ENCODE measurements around the gene ANKH.

DNA sequence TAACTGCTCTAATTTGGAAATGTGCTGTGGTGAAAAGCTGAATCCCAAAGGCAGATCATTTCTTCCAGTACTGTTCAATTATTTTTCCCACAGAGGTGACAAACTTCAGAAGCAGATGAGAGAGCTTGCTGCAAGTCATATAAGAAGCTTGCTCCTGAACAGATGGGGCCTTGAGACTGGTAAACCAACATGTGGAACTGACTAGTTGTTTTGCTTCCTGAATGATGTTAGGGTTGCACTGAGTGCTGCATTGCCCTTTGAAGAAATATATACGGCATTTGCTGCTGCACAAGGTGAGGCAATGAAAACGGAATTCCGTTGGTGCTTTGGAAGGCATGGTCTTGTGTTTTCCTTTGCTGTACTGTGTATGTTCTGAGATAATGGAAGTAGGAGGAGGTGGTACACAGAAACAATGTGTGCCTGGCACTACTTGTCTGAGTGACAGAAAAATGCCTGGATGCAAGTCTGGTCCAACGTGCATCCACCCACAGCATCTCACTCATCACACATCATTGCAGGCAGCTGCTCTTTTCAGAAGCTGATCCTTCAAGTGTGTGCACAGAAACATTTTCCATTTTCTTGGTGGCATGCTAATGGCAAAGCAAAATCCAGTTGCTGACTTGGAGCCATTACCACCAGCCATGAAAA, 76.9 kb downstream of the ANKH start:
- TF ChIP-seq, protein P1, sequence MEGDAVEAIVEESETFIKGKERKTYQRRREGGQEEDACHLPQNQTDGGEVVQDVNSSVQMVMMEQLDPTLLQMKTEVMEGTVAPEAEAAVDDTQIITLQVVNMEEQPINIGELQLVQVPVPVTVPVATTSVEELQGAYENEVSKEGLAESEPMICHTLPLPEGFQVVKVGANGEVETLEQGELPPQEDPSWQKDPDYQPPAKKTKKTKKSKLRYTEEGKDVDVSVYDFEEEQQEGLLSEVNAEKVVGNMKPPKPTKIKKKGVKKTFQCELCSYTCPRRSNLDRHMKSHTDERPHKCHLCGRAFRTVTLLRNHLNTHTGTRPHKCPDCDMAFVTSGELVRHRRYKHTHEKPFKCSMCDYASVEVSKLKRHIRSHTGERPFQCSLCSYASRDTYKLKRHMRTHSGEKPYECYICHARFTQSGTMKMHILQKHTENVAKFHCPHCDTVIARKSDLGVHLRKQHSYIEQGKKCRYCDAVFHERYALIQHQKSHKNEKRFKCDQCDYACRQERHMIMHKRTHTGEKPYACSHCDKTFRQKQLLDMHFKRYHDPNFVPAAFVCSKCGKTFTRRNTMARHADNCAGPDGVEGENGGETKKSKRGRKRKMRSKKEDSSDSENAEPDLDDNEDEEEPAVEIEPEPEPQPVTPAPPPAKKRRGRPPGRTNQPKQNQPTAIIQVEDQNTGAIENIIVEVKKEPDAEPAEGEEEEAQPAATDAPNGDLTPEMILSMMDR (IDR thresholded peaks at IDR 0.05): no peak
- TF ChIP-seq EP300 (IDR thresholded peaks at IDR 0.05) (no peak), POLR2AphosphoS5 (IDR thresholded peaks at IDR 0.05) (no peak)
